ENCODE results near the gene TBCD. TPM values are rescaled to one million over a fixed set of nuclear protein-coding genes. Genes with fewer than 3 reads are reported as not detected.
A peak's percentile ranks its signal among the peaks of the same experiment; 100 is the strongest.

The TBCD gene
- total RNA-seq, 1 experiment from 2014 or later, result 29.6 TPM

DNA sequence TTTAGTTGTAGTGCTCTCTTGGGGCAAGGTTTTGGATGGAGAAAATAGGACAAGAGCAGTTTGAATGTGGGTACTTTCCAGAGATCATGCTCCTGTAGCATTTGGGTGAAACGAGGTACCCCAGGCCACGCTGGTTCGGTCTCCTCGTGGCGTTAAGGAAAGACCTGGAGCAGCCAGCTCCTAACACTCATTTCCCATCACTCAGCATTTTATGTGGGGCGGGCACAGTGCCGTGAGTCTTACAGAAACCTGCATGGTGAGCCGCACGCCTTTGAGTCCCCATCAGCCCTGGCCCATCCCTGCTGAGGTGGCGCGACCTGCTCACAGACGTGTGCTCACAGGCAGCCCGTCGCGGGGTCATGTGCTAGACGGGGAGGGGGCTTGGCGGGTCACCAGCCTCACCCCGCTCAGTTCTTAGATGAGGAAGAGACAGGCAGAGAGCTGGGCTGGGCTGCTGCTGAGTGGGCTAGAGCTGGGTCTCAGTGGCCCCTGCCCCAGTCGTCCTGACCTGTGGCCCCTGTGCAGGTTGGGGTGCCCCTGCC lies 37.3 kb downstream of the TBCD start:
- Histone ChIP-seq H3K79me2 (ENCODE audit: low read length) (0 out of 2 replicates have a peak, but pooled peaks cover 4% of the 10 kb centered on the region), H2AFZ (ENCODE audit: low read length) (no peak overlapping the region), H3F3A (ENCODE audit: low read length, unreplicated experiment) (no peaks in the 10 kb centered on the region), H3K9me2 (replicated peaks; ENCODE audit: low read length) (no peaks in the 10 kb centered on the region), H3K9me3 (ENCODE audit: low read length) (no peaks in the 10 kb centered on the region), H3K4me3 (ENCODE audit: low read length) (no peak overlapping the region), H3K9ac (ENCODE audit: low read length) (no peak overlapping the region), H4K20me1 (ENCODE audit: low read length) (no peaks in the 10 kb centered on the region), H3K27me3 (ENCODE audit: low read length) (no peaks in the 10 kb centered on the region), H3K36me3 (ENCODE audit: low read depth, low read length) (no peaks in the 10 kb centered on the region), H3K27ac (ENCODE audit: low read length) (no peak overlapping the region), H3K4me1 (ENCODE audit: insufficient read depth, low read length) (no peaks in the 10 kb centered on the region; the same call in 1 of the 2 replicates), H3K4me2 (ENCODE audit: low read length) (no peak overlapping the region)
- ChIA-PET POLR2A (ENCODE audit: unreplicated experiment) (no interaction called here), CTCF (no interaction called here)
- BruUV-seq (replicated peaks), result no TSS peak
- ATAC-seq (no peak), DNase-seq (no peak)
- intact Hi-C loops (cut with micrococcal nuclease), result no loop called here
- TF ChIP-seq CTCF (conservative IDR thresholded peaks at IDR 0.05; ENCODE audit: low read depth, low read length), result no peak

DNA sequence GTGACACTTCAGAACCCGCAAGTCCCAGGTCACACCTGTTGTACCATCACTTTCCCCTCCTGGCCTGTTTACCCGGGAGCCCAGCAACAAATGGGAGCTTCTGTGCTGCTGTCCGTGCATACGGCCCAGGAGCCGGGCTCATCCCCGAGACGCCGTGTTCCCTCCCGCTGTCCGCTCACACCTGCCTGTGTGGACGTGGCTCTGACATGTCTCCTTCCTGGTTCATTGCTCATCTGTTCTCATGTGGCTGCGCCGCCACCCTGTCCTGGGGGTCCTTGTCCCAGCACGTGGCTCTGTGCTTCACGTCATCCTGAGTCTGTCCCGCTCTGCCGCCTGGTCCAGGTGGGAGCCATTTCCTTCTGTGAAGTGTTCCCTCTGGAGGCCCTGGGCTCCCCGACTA lies 37.9 kb downstream of the TBCD start:
- ChIA-PET CTCF (no interaction called here), POLR2A (ENCODE audit: unreplicated experiment) (no interaction called here)
- H3K9ac ChIP-seq (ENCODE audit: low read length), result no peak overlapping the region
- no peak overlapping the region for H3K4me3 ChIP-seq (ENCODE audit: low read length)
- BruUV-seq (replicated peaks), result no TSS peak
- H3K9me2 ChIP-seq (replicated peaks; ENCODE audit: low read length), result no peaks in the 10 kb centered on the region
- ATAC-seq, result no peak
- H3K27me3 ChIP-seq (ENCODE audit: low read length), result no peaks in the 10 kb centered on the region
- H3K27ac ChIP-seq (ENCODE audit: low read length), result no peak overlapping the region
- H3K79me2 ChIP-seq (ENCODE audit: low read length), result 0 out of 2 replicates have a peak, but pooled peaks cover 4% of the 10 kb centered on the region
- H3K4me1 ChIP-seq (ENCODE audit: insufficient read depth, low read length), result no peaks in the 10 kb centered on the region; the same call in 1 of the 2 replicates
- H3K4me2 ChIP-seq (ENCODE audit: low read length), result no peak overlapping the region
- no peak overlapping the region for H2AFZ ChIP-seq (ENCODE audit: low read length)
- no peaks in the 10 kb centered on the region for H3K36me3 ChIP-seq (ENCODE audit: low read depth, low read length)
- H4K20me1 ChIP-seq (ENCODE audit: low read length), result no peaks in the 10 kb centered on the region
- H3F3A ChIP-seq (ENCODE audit: low read length, unreplicated experiment), result no peaks in the 10 kb centered on the region
- no peaks in the 10 kb centered on the region for H3K9me3 ChIP-seq (ENCODE audit: low read length)
- TF ChIP-seq CTCF (conservative IDR thresholded peaks at IDR 0.05; ENCODE audit: low read depth, low read length) (no peak), EZH2 (IDR thresholded peaks at IDR 0.05; ENCODE audit: low read length, unreplicated experiment) (no peak), EZH2phosphoT487 (IDR thresholded peaks at IDR 0.05; ENCODE audit: borderline replicate concordance, low read length) (no peak)
- intact Hi-C loops (cut with micrococcal nuclease), result no loop called here
- DNase-seq, result no peak

DNA sequence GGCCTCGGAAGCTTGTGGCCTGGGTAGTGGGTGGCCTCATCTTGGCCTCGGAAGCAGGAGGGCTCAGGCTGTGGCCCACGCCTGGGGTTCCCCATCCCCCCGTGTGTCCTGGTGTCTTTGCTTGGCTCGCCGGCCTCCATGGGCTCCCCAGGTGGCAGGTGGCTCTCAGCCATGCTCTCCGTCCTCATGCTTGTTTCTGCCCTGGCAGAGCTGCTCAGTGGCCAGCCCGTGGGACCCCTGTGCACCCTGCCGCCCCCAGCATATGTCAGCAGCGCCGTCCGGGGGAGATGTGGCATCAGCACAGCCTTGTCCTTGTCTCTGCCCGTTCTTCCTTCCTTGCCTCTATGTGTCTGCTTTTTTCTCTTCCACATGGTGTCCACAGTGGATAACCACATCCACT lies 38.5 kb downstream of the TBCD start:
- Histone ChIP-seq H3K9ac (ENCODE audit: low read length) (no peak overlapping the region), H3K9me3 (ENCODE audit: low read length) (no peaks in the 10 kb centered on the region), H3K4me1 (ENCODE audit: insufficient read depth, low read length) (no peaks in the 10 kb centered on the region; the same call in 1 of the 2 replicates), H3F3A (ENCODE audit: low read length, unreplicated experiment) (no peaks in the 10 kb centered on the region), H3K79me2 (ENCODE audit: low read length) (0 out of 2 replicates have a peak, but pooled peaks cover 4% of the 10 kb centered on the region), H3K9me2 (replicated peaks; ENCODE audit: low read length) (no peaks in the 10 kb centered on the region), H3K4me3 (ENCODE audit: low read length) (no peak overlapping the region), H3K4me2 (ENCODE audit: low read length) (no peak overlapping the region), H2AFZ (ENCODE audit: low read length) (no peak overlapping the region), H4K20me1 (ENCODE audit: low read length) (no peaks in the 10 kb centered on the region), H3K27ac (ENCODE audit: low read length) (0 out of 2 replicates have a peak overlapping the region, but pooled peaks have one; percentile 28), H3K36me3 (ENCODE audit: low read depth, low read length) (no peaks in the 10 kb centered on the region), H3K27me3 (ENCODE audit: low read length) (no peaks in the 10 kb centered on the region)
- ChIA-PET POLR2A (ENCODE audit: unreplicated experiment) (interaction anchor here (0.5 kb wide), 1 partner anchor 529 kb away, joined by 3 read pairs; no protein-coding TSS in a partner anchor), CTCF (no interaction called here)
- no peak for TF ChIP-seq CTCF (conservative IDR thresholded peaks at IDR 0.05; ENCODE audit: low read depth, low read length)
- TF ChIP-seq EZH2phosphoT487 (IDR thresholded peaks at IDR 0.05; ENCODE audit: borderline replicate concordance, low read length), result no peak
- TF ChIP-seq EZH2 (IDR thresholded peaks at IDR 0.05; ENCODE audit: low read length, unreplicated experiment), result no peak
- DNase-seq, result no peak
- intact Hi-C loops (cut with micrococcal nuclease), result no loop called here
- BruUV-seq (replicated peaks), result no TSS peak
- ATAC-seq, result no peak
